Common myeloid progenitor, CD34-positive (primary cell): ENCODE measurements around the gene PDE4B.
"Not testable (repeated sequence)": the region's sequence is repeated elsewhere in the genome, so short reads cannot be mapped to it uniquely, and the experiment has no call there.

Experiments
- CTCF ChIA-PET: fragments of 350-600 bp; sonication (Branson Sonifier 250); formaldehyde crosslinking; loops from one replicate; lab custom pipeline; 2021; ENCODE audit warnings: antibody characterized with exemption; lab: Charles Lee
- POLR2A ChIA-PET: fragments of 350-600 bp; sonication (Branson Sonifier 250); formaldehyde crosslinking; loops from one replicate; lab custom pipeline; 2021; ENCODE audit warnings: antibody characterized with exemption; lab: Charles Lee
- DNase-seq, 3 donors: peaks; one replicate each; pipeline versions ENCODE4 v3.0.0 to v3.0.0-alpha.2; 2013
- H3K27ac ChIP-seq, 2 experiments: 1 replicate in 1 of 2; 2 replicates in 1 of 2; pipeline ENCODE4 v1.7.0; 2013; ENCODE audit warnings: inconsistent platforms in 2 of 2, low read length in 2 of 2, mild to moderate bottlenecking in 2 of 2, low read depth in 1 of 2, moderate library complexity in 1 of 2; ENCODE audit not compliant: severe bottlenecking in 2 of 2, insufficient read depth in 1 of 2, poor library complexity in 1 of 2
- H3K27me3 ChIP-seq, 5 experiments: replicated peaks in 2 of 5; 1 replicate in 3 of 5; 2 replicates in 2 of 5; pipeline versions ENCODE4 v1.6.1 to v1.7.0; 2013; ENCODE audit warnings: low read length in 4 of 5, mild to moderate bottlenecking in 2 of 5, moderate library complexity in 2 of 5, inconsistent platforms in 1 of 5; ENCODE audit not compliant: insufficient read depth in 5 of 5, control insufficient read depth in 4 of 5
- H3K36me3 ChIP-seq, 4 experiments: 1 replicate in 2 of 4; 2 replicates in 2 of 4; pipeline versions ENCODE4 v1.6.1 to v1.7.0; 2013; ENCODE audit warnings: low read length in 3 of 4, control low read depth in 1 of 4, mild to moderate bottlenecking in 1 of 4; ENCODE audit not compliant: control insufficient read depth in 4 of 4, insufficient read depth in 4 of 4
- H3K4me1 ChIP-seq, 4 experiments: 1 replicate in 3 of 4; 2 replicates in 1 of 4; pipeline versions ENCODE4 v1.6.1 to v1.7.1; 2013; ENCODE audit warnings: low read length in 3 of 4, mild to moderate bottlenecking in 3 of 4, control low read depth in 1 of 4, inconsistent platforms in 1 of 4, moderate library complexity in 1 of 4; ENCODE audit not compliant: control insufficient read depth in 4 of 4, insufficient read depth in 4 of 4; ENCODE audit errors: control extremely low read depth in 1 of 4
- H3K4me3 ChIP-seq, 7 experiments: 1 replicate in 4 of 7; 2 replicates in 3 of 7; pipeline versions ENCODE4 v1.5.1 to v1.7.0; 2013; ENCODE audit warnings: mild to moderate bottlenecking in 7 of 7, low read length in 6 of 7, moderate library complexity in 6 of 7, inconsistent platforms in 2 of 7, low read depth in 2 of 7, control low read depth in 1 of 7; ENCODE audit not compliant: insufficient read depth in 4 of 7, control insufficient read depth in 1 of 7; ENCODE audit errors: extremely low read depth in 1 of 7
- H3K9me3 ChIP-seq, 5 experiments: 1 replicate in 4 of 5; 2 replicates in 1 of 5; pipeline versions ENCODE4 v1.6.1 to v1.7.1; 2013; ENCODE audit warnings: low read length in 4 of 5, mild to moderate bottlenecking in 2 of 5, inconsistent platforms in 1 of 5, low read depth in 1 of 5, moderate library complexity in 1 of 5; ENCODE audit not compliant: control insufficient read depth in 4 of 5, insufficient read depth in 2 of 5; ENCODE audit errors: control extremely low read depth in 1 of 5
- WGBS: methylation state at CpG from one replicate; pipeline ENCODE4 v1.1.5; 2013; ENCODE audit not compliant: insufficient coverage; 5-methylcytosine and 5-hydroxymethylcytosine counted together

Gene PDE4B

DNA sequence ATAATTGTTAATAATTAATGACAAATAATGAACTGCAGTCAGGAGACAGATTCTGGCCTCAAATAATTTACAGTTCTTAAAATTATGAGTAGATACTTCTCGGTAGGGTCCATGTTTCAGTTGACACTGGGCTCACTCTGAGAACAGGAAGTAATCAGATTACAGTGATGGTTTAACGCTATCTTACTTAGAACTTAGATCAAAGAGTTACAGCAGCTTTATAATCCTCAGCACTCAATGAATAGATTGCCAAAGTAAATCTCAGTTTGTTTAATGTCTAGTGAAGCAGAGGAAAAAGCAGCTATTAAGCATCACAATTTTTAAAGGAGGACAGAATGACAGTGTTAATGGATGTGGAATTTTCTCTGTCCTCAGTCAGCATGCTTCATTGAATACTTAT, 79.6 kb downstream of the PDE4B start:
- no peak for DNase-seq
- ChIA-PET POLR2A (no interaction called here), CTCF (no interaction called here)
- no peaks in the 10 kb centered on the region for H3K36me3 ChIP-seq
- no peak overlapping the region for H3K27ac ChIP-seq
- H3K4me3 ChIP-seq, result no peak overlapping the region
- no peaks in the 10 kb centered on the region for H3K9me3 ChIP-seq
- no peaks in the 10 kb centered on the region for H3K27me3 ChIP-seq
- H3K4me1 ChIP-seq, result no peaks in the 10 kb centered on the region
- 71% methylated on average over 1 of the region's 2 CpGs for WGBS

DNA sequence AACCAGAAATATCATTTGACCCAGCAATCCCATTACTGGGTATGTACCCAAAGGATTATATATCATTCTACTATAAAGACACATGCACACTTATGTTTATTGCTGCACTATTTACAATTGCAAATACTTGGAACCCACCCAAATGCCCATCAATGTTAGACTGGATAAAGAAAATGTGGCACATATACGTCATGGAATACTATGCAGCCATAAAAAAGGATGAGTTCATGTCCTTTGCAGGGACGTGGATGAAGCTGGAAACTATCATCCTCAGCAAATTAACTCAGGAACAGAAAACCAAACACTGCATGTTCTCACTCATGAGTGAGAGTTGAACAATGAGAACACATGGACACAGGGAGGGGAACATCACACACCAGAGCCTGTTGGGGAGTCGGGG, 85.6 kb downstream of the PDE4B start:
- H3K27ac ChIP-seq, DNase-seq, H3K27me3 ChIP-seq, H3K9me3 ChIP-seq, H3K36me3 ChIP-seq, POLR2A ChIA-PET, H3K4me3 ChIP-seq, H3K4me1 ChIP-seq, CTCF ChIA-PET: not testable (repeated sequence)
- WGBS, result no CpG with 5 or more reads among the region's 3 CpGs

DNA sequence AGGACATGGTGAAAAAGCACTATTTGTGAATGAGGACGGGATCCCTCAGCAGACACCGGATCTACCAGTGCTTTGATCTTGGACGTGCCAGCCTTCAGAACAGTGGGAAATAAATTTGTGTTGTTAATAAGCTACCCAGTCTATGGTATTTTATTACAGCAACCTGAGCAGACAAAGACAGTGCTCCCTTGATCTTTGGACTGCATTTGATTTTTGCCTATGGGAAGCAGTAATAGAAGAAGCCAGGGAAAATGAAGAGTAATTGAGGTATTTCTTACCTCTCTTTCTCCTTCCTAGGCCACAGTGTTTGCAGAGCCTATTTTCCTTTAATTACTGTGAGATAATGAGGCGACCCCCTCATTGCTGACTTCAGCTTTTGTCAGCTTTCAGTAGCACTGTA, 87.9 kb downstream of the PDE4B start:
- CTCF ChIA-PET, result no interaction called here

DNA sequence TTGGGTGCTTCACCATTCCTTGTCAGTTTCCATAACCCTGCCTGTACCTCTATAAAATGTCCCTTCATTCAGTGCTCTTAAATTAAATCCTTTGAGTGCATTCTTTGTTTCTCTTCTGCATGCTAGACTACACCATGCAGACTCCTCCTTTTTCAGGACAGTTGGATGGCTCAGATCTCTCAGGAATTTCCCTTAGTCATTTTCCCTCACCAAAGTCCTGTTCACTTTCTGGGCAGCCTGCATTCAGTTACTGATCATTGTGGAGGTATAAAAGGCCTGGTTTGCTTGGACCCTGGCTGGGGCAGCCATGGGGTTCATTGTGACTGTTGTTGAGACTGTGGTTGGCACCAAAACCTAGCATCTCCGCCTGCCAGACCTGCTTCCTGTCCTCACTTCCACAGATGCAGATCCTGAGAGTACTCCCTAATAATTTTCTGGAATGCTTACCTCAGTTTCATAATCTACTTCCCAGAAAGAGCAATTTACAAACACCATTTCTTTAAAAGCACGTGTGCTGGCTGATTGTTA, 88.4 kb downstream of the PDE4B start:
- ChIA-PET POLR2A (no interaction called here), CTCF (no interaction called here)
- Histone ChIP-seq H3K27me3 (no peaks in the 10 kb centered on the region), H3K27ac (no peak overlapping the region), H3K36me3 (no peaks in the 10 kb centered on the region), H3K4me3 (no peak overlapping the region), H3K9me3 (peaks cover 0 to 2% (median 0%) of the 10 kb centered on the region in 5 experiments), H3K4me1 (no peaks in the 10 kb centered on the region)
- no peak for DNase-seq
- WGBS, result no CpG with 5 or more reads among the region's 2 CpGs

More for the DNA sequence above, 87.9 kb downstream of the PDE4B start:
- Histone ChIP-seq H3K9me3 (peaks cover 0 to 2% (median 0%) of the 10 kb centered on the region in 5 experiments), H3K36me3 (no peaks in the 10 kb centered on the region), H3K27me3 (no peaks in the 10 kb centered on the region), H3K4me1 (no peaks in the 10 kb centered on the region), H3K27ac (no peak overlapping the region), H3K4me3 (no peak overlapping the region)
- WGBS, result 95% methylated on average over 2 of the region's 4 CpGs
- POLR2A ChIA-PET, result no interaction called here
- DNase-seq, result no peak

DNA sequence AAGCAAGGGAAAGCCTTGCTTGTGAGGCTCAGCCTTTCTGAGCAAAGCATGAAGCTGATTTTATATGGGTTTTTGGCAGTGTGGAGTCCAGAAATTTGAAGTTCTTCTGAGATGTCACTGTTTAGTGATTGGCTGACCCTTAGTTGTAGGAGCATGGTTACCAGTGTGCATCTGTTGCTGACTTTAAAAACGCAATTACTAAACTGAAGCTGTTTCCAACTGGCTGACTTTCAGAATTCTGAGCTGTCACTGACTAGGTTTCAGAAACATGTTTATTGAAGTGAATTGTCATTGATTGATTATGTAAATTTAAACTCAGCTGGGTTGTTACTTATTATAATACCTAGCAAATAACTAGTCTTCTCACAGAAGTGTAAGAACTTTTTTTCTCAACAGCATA, 89.4 kb downstream of the PDE4B start:
- no peak for DNase-seq
- Histone ChIP-seq H3K36me3 (no peaks in the 10 kb centered on the region), H3K4me1 (no peaks in the 10 kb centered on the region), H3K9me3 (peaks cover 0 to 2% (median 0%) of the 10 kb centered on the region in 5 experiments), H3K27ac (no peak overlapping the region), H3K4me3 (no peak overlapping the region), H3K27me3 (no peaks in the 10 kb centered on the region)
- ChIA-PET POLR2A (no interaction called here), CTCF (no interaction called here)
- WGBS, result 86% methylated on average over 1 of the region's 1 CpG

DNA sequence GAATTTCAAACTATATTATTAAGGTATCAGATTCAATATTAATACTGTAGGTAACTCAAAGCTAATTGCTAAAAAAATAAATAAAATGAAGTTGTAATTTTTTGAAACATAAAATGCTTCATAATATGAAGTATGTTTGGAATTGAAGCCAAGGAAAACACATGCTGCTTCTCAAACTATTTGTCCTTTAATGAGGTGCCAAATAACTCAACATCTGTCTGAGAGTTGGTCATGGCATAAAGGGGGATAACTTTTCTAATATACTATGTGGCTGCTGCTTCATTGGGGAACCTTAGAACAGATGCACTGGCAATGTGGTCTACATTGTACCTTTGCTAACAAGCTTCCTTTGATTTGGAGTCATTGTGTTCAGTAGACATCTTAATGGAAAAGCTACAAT, 96.7 kb downstream of the PDE4B start:
- Histone ChIP-seq H3K36me3 (no peaks in the 10 kb centered on the region), H3K9me3 (peaks cover 0 to 5% (median 0%) of the 10 kb centered on the region in 5 experiments), H3K27ac (no peak overlapping the region), H3K4me1 (no peaks in the 10 kb centered on the region), H3K4me3 (no peak overlapping the region), H3K27me3 (no peaks in the 10 kb centered on the region)
- no peak for DNase-seq
- ChIA-PET CTCF (interaction anchor here (0.9 kb wide), 1 partner anchor 136 kb away, joined by 3 read pairs; no protein-coding TSS in a partner anchor), POLR2A (no interaction called here)

DNA sequence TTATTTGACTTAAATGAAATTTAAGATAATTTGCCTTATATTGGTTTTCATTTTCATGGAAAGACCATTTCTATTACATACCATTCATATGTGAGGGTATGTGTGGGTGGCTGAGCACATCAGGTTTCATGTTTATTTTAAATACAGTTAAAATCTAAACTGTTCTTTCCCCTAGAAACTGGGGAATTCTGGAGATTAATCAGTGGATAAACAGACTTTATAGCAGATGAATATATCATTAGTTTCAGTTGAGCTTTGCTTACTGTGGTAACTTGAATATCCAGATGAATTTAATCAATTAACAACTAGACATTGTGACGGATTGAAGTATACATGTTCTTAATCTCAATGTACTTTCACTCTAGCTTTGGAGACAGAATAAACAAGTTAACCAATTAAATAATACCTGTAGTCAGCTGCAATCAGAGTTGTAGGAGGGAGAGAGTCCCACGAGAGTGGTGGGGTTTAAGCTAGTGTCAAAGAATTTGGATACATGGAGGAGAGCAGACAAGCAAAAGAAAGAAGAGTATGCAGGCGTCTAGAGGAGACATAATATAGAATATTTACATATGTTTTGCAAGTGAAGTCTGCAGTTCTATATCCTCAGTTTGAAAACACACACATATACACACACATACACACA, 97.6 kb downstream of the PDE4B start:
- no peaks in the 10 kb centered on the region for H3K36me3 ChIP-seq
- H3K9me3 ChIP-seq, result peaks cover 0 to 5% (median 0%) of the 10 kb centered on the region in 5 experiments
- CTCF ChIA-PET, result interaction anchor here (0.9 kb wide), 1 partner anchor 136 kb away, joined by 3 read pairs; no protein-coding TSS in a partner anchor
- no peak overlapping the region for H3K27ac ChIP-seq
- no peaks in the 10 kb centered on the region for H3K27me3 ChIP-seq
- H3K4me1 ChIP-seq, result no peaks in the 10 kb centered on the region
- DNase-seq, result no peak
- POLR2A ChIA-PET, result no interaction called here
- H3K4me3 ChIP-seq, result no peak overlapping the region
- no CpG with 5 or more reads among the region's 3 CpGs for WGBS
